Progenitor cell of endocrine pancreas (in vitro differentiated cells): ENCODE measurements around the gene SLC16A8. TPM values are rescaled to one million over a fixed set of nuclear protein-coding genes. Genes with fewer than 3 reads are reported as not detected.

Experiments used
- DNase-seq: peaks from one replicate; pipeline ENCODE4 v3.0.0; 2021; ENCODE audit warnings: low spot score; ENCODE audit not compliant: unreplicated experiment
- H3K27ac Mint-ChIP-seq: 2 replicates; pipeline ENCODE4 v1.8.0; 2021; ENCODE audit warnings: mild to moderate bottlenecking, moderate library complexity, mixed read lengths
- H3K27me3 Mint-ChIP-seq: 2 replicates; pipeline ENCODE4 v1.8.0; 2021; ENCODE audit warnings: mixed read lengths
- H3K36me3 Mint-ChIP-seq: 2 replicates; pipeline ENCODE4 v1.8.0; 2022; ENCODE audit warnings: mixed read lengths; ENCODE audit not compliant: insufficient read depth
- H3K4me1 Mint-ChIP-seq: 2 replicates; pipeline ENCODE4 v1.8.0; 2021; ENCODE audit warnings: low read depth, mixed read lengths
- H3K4me3 Mint-ChIP-seq: 2 replicates; pipeline ENCODE4 v1.8.0; 2021; ENCODE audit warnings: low read depth, mild to moderate bottlenecking, moderate library complexity, mixed read lengths
- H3K9me3 Mint-ChIP-seq: 2 replicates; pipeline ENCODE4 v1.8.0; 2021; ENCODE audit warnings: low read depth, mixed read lengths
- total RNA-seq: library from RNA; stranded (reverse); gene quantifications from 2 replicates; pipeline ENCODE4 v1.2.1, GENCODE V29; 2021
- TF ChIP-seq, protein P1 (sequence below): fragments of 200-600 bp; sonication (generic); IDR thresholded peaks from one replicate; pipeline ENCODE4 v1.5.0; 2021; ENCODE audit warnings: antibody characterized with exemption, mild to moderate bottlenecking; ENCODE audit not compliant: unreplicated experiment

Gene SLC16A8
- total RNA-seq, 1 donor from 2014 or later = 2.6 TPM

DNA sequence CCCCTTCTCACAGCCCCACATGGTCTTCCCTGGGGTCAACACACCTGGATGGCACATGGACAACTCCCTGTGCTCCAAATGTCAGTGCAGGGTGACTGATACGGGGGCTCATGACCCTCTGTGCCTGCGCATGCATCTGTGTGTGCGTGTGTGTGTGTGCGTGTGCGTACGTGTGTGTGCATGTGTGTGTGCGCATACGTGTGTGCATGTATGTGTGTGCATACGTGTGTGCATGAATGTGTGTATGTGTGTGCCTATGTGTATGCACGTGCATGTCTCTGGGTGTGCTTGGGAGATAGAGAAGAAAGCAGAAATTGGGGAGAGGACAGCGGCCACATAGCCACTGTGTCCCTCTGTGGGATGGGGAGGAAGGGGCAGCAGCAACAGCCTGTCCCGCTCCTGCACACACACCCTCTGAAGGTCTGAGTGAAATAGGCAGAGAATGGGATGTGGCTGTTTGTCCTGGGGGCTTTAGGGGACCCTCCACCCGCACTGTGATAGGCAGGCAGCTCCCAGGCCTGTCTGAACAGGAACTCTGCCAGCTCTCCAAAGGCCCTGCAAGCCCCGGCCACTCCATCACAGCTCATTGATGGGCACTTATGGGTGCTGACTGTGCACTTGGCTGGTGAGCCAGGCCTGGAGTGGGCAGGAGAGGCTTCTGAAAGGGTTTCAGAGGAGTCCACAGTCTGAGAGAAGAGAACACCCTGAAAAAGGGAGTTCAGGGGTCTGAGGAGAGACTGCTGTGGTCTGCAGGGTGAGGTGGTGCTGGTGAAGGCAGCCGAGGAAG is 55.4 kb downstream of the SLC16A8 start:
- H3K27me3 Mint-ChIP-seq = peaks cover 31% of the 10 kb centered on the region
- no peaks in the 10 kb centered on the region for H3K4me1 Mint-ChIP-seq
- no peak overlapping the region for H3K4me3 Mint-ChIP-seq
- no peak overlapping the region for H3K27ac Mint-ChIP-seq
- no peaks in the 10 kb centered on the region for H3K9me3 Mint-ChIP-seq
- no peak for DNase-seq
- no peaks in the 10 kb centered on the region for H3K36me3 Mint-ChIP-seq
- TF ChIP-seq, protein P1, sequence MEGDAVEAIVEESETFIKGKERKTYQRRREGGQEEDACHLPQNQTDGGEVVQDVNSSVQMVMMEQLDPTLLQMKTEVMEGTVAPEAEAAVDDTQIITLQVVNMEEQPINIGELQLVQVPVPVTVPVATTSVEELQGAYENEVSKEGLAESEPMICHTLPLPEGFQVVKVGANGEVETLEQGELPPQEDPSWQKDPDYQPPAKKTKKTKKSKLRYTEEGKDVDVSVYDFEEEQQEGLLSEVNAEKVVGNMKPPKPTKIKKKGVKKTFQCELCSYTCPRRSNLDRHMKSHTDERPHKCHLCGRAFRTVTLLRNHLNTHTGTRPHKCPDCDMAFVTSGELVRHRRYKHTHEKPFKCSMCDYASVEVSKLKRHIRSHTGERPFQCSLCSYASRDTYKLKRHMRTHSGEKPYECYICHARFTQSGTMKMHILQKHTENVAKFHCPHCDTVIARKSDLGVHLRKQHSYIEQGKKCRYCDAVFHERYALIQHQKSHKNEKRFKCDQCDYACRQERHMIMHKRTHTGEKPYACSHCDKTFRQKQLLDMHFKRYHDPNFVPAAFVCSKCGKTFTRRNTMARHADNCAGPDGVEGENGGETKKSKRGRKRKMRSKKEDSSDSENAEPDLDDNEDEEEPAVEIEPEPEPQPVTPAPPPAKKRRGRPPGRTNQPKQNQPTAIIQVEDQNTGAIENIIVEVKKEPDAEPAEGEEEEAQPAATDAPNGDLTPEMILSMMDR = no peak

Other genes starting within 250 kb of the SLC16A8 start
- gene ANKRD54, start 239.8 kb downstream of the SLC16A8 start, total RNA-seq = 23.7 and 24.2 TPM in 2 replicates
- gene EIF3L, start 234.8 kb downstream of the SLC16A8 start, total RNA-seq = 725 and 736 TPM in 2 replicates
- gene MICALL1, start 177.9 kb downstream of the SLC16A8 start, total RNA-seq = 42.8 and 43.2 TPM in 2 replicates
- 0.89 and 0.93 TPM in 2 replicates for gene C22orf23, start 130.6 kb downstream of the SLC16A8 start, total RNA-seq
- gene POLR2F, start 130.5 kb downstream of the SLC16A8 start, total RNA-seq = 80.0 and 83.1 TPM in 2 replicates
- gene SOX10, start 99.6 kb downstream of the SLC16A8 start, total RNA-seq = 0.95 and 1.3 TPM in 2 replicates
- 64.2 and 67.3 TPM in 2 replicates for gene PICK1, start 26.8 kb downstream of the SLC16A8 start, total RNA-seq
- 6.5 and 7.0 TPM in 2 replicates for gene BAIAP2L2, start 26.5 kb upstream of the SLC16A8 start, total RNA-seq
- gene PLA2G6, start 97.6 kb upstream of the SLC16A8 start, total RNA-seq = 76.0 and 76.4 TPM in 2 replicates
- 8.4 and 10.2 TPM in 2 replicates for gene MAFF, start 117.8 kb upstream of the SLC16A8 start, total RNA-seq
- 67.3 and 71.7 TPM in 2 replicates for gene TMEM184B, start 188.8 kb upstream of the SLC16A8 start, total RNA-seq
- 246 and 250 TPM in 2 replicates for gene CSNK1E, start 233.2 kb upstream of the SLC16A8 start, total RNA-seq